ENCODE measurements around the gene ZSCAN5B. TPM values are rescaled to one million over a fixed set of nuclear protein-coding genes. Genes with fewer than 3 reads are reported as not detected.

ZSCAN5B gene
- total and polyA plus RNA-seq, 2 of the 13 experiments (the other 11 are each of a cell fraction or from before 2014, with no cell fraction given), result not detected

DNA sequence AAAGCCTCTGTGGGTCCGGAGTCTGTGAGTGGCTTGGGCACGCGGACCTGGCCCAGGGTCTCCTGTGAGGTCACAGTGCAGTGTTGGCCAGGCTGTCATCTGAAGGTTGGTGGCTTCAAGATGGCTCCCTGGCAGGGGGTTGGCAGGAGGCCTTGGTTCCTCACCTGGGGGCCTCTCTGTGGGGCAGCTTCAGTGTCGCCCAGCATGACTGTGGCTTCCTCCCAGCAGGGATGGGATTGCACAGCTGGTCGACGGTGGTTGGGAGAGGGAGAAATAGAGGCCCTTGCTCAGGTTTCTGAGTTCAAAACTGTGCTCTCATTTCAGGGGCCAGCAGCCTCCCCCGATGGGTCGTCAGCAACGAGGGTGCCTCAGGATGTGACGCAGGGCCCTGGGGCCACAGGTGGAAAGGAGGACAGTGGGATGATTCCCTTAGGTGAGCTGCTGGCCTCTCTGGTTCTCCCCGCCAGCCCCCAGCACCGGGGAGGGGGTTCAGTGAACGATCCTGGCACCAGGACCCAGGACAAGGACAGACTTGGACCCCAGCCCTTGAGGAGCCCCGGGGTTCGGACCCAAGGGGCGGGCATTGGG is 39.3 kb downstream of the ZSCAN5B start:
- in situ Hi-C loops (cut with HindIII; ENCODE audit: extremely low pct_ligation_motif_present, low pct_unique_long_range_greater_than_20kb), result no loop called here
- Histone ChIP-seq H3K27ac (ENCODE audit: extremely low read length, insufficient read depth, low read length) (no peak overlapping the region), H3K79me2 (ENCODE audit: insufficient read depth, low read length) (peaks cover 7% of the 10 kb centered on the region), H3K27me3 (ENCODE audit: control insufficient read depth in 1 of 2, insufficient read depth in 2 of 2, low read length in 2 of 2) (no peaks in the 10 kb centered on the region), H3K4me3 (replicated peaks in 1 of 3; ENCODE audit: insufficient read depth in 1 of 3, low read depth in 2 of 3, low read length in 3 of 3) (no peak overlapping the region), H3K4me2 (ENCODE audit: low read depth, low read length) (no peak overlapping the region), H3K4me1 (ENCODE audit: insufficient read depth, low read length) (peaks cover 18% of the 10 kb centered on the region), H4K20me1 (ENCODE audit: insufficient read depth, low read length) (peaks cover 5% of the 10 kb centered on the region; the same call in 1 of the 2 replicates), H2AFZ (ENCODE audit: low read length) (no peak overlapping the region), H3K36me3 (replicated peaks in 1 of 2; ENCODE audit: control insufficient read depth in 1 of 2, insufficient read depth in 2 of 2, low read length in 2 of 2) (peaks cover 20 to 53% of the 10 kb centered on the region in 2 experiments), H3K9me3 (ENCODE audit: low read length) (no peaks in the 10 kb centered on the region), H3K9ac (ENCODE audit: insufficient read depth, low read depth, low read length) (no peak overlapping the region)
- ChIA-PET POLR2A (interaction anchor here (2.2 kb wide), 1 partner anchor 16 kb away, joined by 19 read pairs; the partner anchor contains the start of gene ZNF444), CTCF (ENCODE audit: low intra/inter-chr PET ratio, low total read pairs) (no interaction called here)
- DNase-seq (ENCODE audit: low spot score) (no peak), ATAC-seq (no peak), FAIRE-seq (no peak)
- no TSS peak for BruUV-seq (replicated peaks)
- intact Hi-C loops (cut with micrococcal nuclease; ENCODE audit: unreplicated experiment), result no loop called here
- TF ChIP-seq NR2F6 (IDR thresholded peaks at IDR 0.05) (no peak), NR2F6 (CRISPR knock-in tag; IDR thresholded peaks at IDR 0.05) (no peak), ZNF230 (CRISPR knock-in tag; IDR thresholded peaks at IDR 0.05) (no peak), ZNF816 (CRISPR knock-in tag; IDR thresholded peaks at IDR 0.05; ENCODE audit: borderline replicate concordance) (no peak), ZNF652 (CRISPR knock-in tag; IDR thresholded peaks at IDR 0.05; ENCODE audit: borderline replicate concordance, low read depth) (no peak), POLR2A (IDR thresholded peaks at IDR 0.05; ENCODE audit: insufficient read depth in 1 of 2, low read depth in 2 of 2, low read length in 2 of 2) (0 out of 4 replicates have a peak, but pooled peaks of 1 of the 2 experiments have one; percentile 18), ZNF350 (CRISPR knock-in tag; IDR thresholded peaks at IDR 0.05; ENCODE audit: borderline replicate concordance, low read depth) (no peak), ZNF124 (CRISPR knock-in tag; IDR thresholded peaks at IDR 0.05) (no peak), HNF4G (IDR thresholded peaks at IDR 0.05; ENCODE audit: borderline replicate concordance, low read depth, low read length) (no peak), HNF4G (CRISPR knock-in tag; IDR thresholded peaks at IDR 0.05; ENCODE audit: borderline replicate concordance, low read depth) (no peak), HMG20A (CRISPR knock-in tag; IDR thresholded peaks at IDR 0.05; ENCODE audit: borderline replicate concordance) (no peak), AGO2 (optimal IDR thresholded peaks at IDR 0.05; ENCODE audit: low read depth, low read length) (peak; percentile 85), RBFOX2 (IDR thresholded peaks at IDR 0.05; ENCODE audit: low read depth, low read length) (peak; percentile 31; the same call in 1 of the 2 replicates), POLR2G (IDR thresholded peaks at IDR 0.05; ENCODE audit: low read depth, low read length) (0 out of 2 replicates have a peak, but pooled peaks have one; percentile 32), SIN3A (IDR thresholded peaks at IDR 0.05; ENCODE audit: borderline replicate concordance, low read depth, low read length) (no peak), RBM22 (optimal IDR thresholded peaks at IDR 0.05; ENCODE audit: low read length) (peak; percentile 56), ZNF557 (CRISPR knock-in tag; IDR thresholded peaks at IDR 0.05) (no peak), ZSCAN25 (CRISPR knock-in tag; IDR thresholded peaks at IDR 0.05) (no peak)
- TF ChIP-seq, protein P1, sequence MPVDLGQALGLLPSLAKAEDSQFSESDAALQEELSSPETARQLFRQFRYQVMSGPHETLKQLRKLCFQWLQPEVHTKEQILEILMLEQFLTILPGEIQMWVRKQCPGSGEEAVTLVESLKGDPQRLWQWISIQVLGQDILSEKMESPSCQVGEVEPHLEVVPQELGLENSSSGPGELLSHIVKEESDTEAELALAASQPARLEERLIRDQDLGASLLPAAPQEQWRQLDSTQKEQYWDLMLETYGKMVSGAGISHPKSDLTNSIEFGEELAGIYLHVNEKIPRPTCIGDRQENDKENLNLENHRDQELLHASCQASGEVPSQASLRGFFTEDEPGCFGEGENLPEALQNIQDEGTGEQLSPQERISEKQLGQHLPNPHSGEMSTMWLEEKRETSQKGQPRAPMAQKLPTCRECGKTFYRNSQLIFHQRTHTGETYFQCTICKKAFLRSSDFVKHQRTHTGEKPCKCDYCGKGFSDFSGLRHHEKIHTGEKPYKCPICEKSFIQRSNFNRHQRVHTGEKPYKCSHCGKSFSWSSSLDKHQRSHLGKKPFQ (CRISPR knock-in tag; IDR thresholded peaks at IDR 0.05; ENCODE audit: insufficient replicate concordance), result no peak
- TF ChIP-seq, protein P2, sequence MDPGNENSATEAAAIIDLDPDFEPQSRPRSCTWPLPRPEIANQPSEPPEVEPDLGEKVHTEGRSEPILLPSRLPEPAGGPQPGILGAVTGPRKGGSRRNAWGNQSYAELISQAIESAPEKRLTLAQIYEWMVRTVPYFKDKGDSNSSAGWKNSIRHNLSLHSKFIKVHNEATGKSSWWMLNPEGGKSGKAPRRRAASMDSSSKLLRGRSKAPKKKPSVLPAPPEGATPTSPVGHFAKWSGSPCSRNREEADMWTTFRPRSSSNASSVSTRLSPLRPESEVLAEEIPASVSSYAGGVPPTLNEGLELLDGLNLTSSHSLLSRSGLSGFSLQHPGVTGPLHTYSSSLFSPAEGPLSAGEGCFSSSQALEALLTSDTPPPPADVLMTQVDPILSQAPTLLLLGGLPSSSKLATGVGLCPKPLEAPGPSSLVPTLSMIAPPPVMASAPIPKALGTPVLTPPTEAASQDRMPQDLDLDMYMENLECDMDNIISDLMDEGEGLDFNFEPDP (CRISPR knock-in tag; conservative IDR thresholded peaks at IDR 0.05), result no peak
- no CpG with 5 or more reads among the region's 16 CpGs for WGBS (ENCODE audit: low lambda C conversion rate)
